ENCODE measurements around the gene SLC44A5. TPM values are rescaled to one million over a fixed set of nuclear protein-coding genes. Genes with fewer than 3 reads are reported as not detected.

SLC44A5 gene
- total RNA-seq, 4 donors from 2014 or later, result 0.27 to 1.1 (median 0.42) TPM

DNA sequence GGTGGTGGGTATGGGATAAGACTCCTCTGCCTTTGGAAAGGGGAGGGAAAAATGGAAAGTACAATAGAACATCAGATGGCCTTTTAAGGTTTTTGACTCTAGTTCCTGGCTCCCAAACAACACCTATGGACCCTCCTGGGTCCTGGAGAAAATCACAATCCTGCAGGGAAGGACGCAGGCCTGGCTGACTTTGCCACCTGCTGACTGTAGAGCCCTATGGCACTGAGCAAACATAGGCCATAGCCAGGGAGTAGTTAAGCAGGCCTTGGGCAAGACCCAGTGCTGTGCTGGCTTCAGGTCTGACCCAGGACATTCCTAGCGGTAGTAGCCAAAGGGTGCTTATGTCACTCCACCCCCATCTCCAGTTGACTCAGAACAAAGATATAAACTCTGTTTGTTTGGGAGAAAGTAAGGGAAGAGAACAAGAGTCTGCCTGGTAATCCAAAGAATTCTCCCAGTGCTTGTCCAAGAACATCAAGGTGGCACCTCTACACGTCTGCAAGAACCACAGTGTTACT lies 149.0 kb downstream of the SLC44A5 start:
- ATAC-seq, result no peak
- WGBS, 2 donors (ENCODE audit: low coverage in 1 of 2), result 78 to 88% methylated on average over 1 to 2 of the region's 3 CpGs
- TF ChIP-seq EP300 (IDR thresholded peaks at IDR 0.05), result no peak
- no peak for TF ChIP-seq POLR2A (IDR thresholded peaks at IDR 0.05)
- no peak for TF ChIP-seq POLR2AphosphoS5 (IDR thresholded peaks at IDR 0.05)
- TF ChIP-seq, protein P1, sequence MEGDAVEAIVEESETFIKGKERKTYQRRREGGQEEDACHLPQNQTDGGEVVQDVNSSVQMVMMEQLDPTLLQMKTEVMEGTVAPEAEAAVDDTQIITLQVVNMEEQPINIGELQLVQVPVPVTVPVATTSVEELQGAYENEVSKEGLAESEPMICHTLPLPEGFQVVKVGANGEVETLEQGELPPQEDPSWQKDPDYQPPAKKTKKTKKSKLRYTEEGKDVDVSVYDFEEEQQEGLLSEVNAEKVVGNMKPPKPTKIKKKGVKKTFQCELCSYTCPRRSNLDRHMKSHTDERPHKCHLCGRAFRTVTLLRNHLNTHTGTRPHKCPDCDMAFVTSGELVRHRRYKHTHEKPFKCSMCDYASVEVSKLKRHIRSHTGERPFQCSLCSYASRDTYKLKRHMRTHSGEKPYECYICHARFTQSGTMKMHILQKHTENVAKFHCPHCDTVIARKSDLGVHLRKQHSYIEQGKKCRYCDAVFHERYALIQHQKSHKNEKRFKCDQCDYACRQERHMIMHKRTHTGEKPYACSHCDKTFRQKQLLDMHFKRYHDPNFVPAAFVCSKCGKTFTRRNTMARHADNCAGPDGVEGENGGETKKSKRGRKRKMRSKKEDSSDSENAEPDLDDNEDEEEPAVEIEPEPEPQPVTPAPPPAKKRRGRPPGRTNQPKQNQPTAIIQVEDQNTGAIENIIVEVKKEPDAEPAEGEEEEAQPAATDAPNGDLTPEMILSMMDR (IDR thresholded peaks at IDR 0.05), result no peak
- no peaks in the 10 kb centered on the region for H3K27me3 ChIP-seq
- no peak overlapping the region for H3K4me3 ChIP-seq
- no peak overlapping the region for H3K27ac ChIP-seq
- H3K36me3 ChIP-seq, result no peaks in the 10 kb centered on the region
- no peaks in the 10 kb centered on the region for H3K9me3 ChIP-seq
- H3K4me1 ChIP-seq, result no peaks in the 10 kb centered on the region

DNA sequence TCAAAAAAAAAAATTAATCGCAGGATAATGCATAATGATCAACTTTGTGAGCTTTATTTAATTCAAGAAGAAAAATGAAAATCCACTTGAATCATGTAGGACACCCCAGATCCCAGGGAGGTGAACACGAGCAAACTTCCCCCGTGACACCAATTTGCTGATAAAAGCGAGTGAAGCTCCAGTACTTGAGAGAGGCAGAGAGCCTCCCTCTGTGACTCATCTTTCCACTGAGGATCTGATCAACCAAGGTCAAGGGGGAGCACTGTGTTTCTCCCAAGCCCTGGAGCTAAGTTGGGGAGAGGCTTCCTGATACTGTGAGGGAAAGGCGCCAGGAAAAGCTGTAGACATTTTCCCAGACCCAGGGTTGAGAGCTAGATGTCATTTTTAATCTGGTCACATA lies 160.9 kb downstream of the SLC44A5 start:
- Histone ChIP-seq H3K27ac (no peak overlapping the region), H3K4me3 (no peak overlapping the region), H3K9me3 (peaks cover 0 to 8% (median 0%) of the 10 kb centered on the region in 3 donors), H3K36me3 (no peaks in the 10 kb centered on the region), H3K4me1 (no peaks in the 10 kb centered on the region), H3K27me3 (no peaks in the 10 kb centered on the region)
- 80 to 96% methylated on average over 3 to 4 of the region's 5 CpGs for WGBS, 2 donors (ENCODE audit: low coverage in 1 of 2)
- TF ChIP-seq, protein P1 (IDR thresholded peaks at IDR 0.05), result no peak
- no peak for TF ChIP-seq POLR2AphosphoS5 (IDR thresholded peaks at IDR 0.05)
- ATAC-seq, result no peak

DNA sequence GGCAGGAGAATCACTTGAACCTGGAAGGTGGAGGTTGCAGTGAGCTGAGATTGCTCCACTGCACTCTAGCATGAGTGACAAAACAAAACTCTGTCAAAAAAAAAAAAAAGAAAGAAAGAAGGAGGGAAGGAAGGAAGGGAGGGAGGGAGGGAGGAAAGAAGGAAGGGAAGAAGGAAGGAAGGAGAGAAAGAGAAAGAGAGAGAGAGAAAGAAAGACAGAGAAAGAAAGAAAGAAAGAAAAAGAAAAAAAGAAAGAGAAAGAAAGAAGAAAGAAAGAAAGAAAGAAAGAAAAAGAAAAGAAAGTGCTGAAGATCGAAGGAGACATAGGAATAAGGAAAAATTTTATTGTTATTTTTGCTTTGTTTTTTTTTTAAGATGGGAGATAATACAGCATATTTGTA lies 166.7 kb downstream of the SLC44A5 start:
- no peak overlapping the region for H3K4me3 ChIP-seq
- no peaks in the 10 kb centered on the region for H3K9me3 ChIP-seq
- H3K27me3 ChIP-seq, result no peaks in the 10 kb centered on the region
- no peaks in the 10 kb centered on the region for H3K4me1 ChIP-seq
- ATAC-seq, result no peak
- WGBS, 2 donors (ENCODE audit: low coverage in 1 of 2), result 74 to 100% methylated on average over 1 of the region's 1 CpG
- H3K27ac ChIP-seq, result no peak overlapping the region
- no peaks in the 10 kb centered on the region for H3K36me3 ChIP-seq
- no peak for TF ChIP-seq POLR2A (IDR thresholded peaks at IDR 0.05)
- TF ChIP-seq POLR2AphosphoS5 (IDR thresholded peaks at IDR 0.05), result no peak
- TF ChIP-seq EP300 (IDR thresholded peaks at IDR 0.05), result no peak
- TF ChIP-seq, protein P1 (IDR thresholded peaks at IDR 0.05), result no peak

DNA sequence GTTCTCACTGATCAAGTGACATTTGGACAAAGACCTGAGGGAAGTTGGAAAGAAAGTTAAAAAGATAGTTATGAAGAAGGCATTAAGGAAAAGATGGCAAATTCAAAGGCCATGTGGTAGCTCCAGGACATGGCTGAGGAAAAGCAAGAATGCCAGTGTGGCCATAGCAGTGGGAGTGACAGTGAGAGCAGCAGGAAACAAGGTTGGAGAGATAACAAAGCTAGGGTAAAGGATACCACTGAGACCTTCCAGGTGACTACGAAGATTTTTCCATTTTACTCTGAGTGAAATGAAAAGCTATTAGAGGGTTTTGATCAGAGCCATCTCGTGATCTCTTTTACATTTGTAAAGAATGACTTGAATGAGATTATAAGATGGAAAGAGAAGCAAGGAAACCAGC lies 170.6 kb downstream of the SLC44A5 start:
- TF ChIP-seq, protein P1 (IDR thresholded peaks at IDR 0.05), result no peak
- TF ChIP-seq EP300 (IDR thresholded peaks at IDR 0.05) (no peak), POLR2AphosphoS5 (IDR thresholded peaks at IDR 0.05) (no peak), POLR2A (IDR thresholded peaks at IDR 0.05) (no peak)
- Histone ChIP-seq H3K36me3 (no peaks in the 10 kb centered on the region), H3K27ac (no peak overlapping the region), H3K4me1 (no peaks in the 10 kb centered on the region), H3K9me3 (no peaks in the 10 kb centered on the region), H3K4me3 (no peak overlapping the region), H3K27me3 (no peaks in the 10 kb centered on the region)
- ATAC-seq, result no peak
- 66 to 70% methylated on average over 2 of the region's 2 CpGs for WGBS, 2 donors (ENCODE audit: low coverage in 1 of 2)

DNA sequence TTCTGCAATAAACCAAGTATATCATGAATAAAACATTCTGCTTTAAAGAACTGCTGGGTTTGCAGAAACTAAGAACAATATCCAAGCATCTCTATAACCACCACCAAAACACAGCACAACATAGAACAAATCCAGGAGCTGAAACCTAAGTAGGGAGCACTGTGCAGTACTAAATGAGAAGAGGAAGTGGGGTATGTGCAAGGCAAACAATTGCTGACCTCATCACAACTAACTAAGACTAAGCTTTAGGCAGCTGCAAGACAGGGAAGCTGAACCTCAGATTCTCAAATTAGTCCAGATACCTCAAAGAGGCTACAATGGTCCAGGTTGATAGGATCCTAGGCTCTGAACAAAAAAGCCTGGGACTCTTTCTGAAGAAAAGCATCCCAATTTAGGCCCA lies 172.6 kb downstream of the SLC44A5 start:
- no peak for ATAC-seq

More for the DNA sequence above, 172.6 kb downstream of the SLC44A5 start:
- TF ChIP-seq POLR2A (IDR thresholded peaks at IDR 0.05) (no peak), POLR2AphosphoS5 (IDR thresholded peaks at IDR 0.05) (no peak), EP300 (IDR thresholded peaks at IDR 0.05) (no peak)
- TF ChIP-seq, protein P1 (IDR thresholded peaks at IDR 0.05), result no peak
- H3K36me3 ChIP-seq, result no peaks in the 10 kb centered on the region
- no peak overlapping the region for H3K4me3 ChIP-seq
- H3K27me3 ChIP-seq, result no peaks in the 10 kb centered on the region
- H3K4me1 ChIP-seq, result no peaks in the 10 kb centered on the region
- H3K9me3 ChIP-seq, result no peaks in the 10 kb centered on the region
- H3K27ac ChIP-seq, result no peak overlapping the region
